Stimulated activated naive CD8-positive, alpha-beta T cell treated with anti-CD3 and anti-CD28 coated beads, Interleukin-15, Interleukin-2, amounts not matched to agents 100 U/mL and 50 U/mL, for 24 hours (primary cell): ENCODE data around the gene CHCHD1.
"Not testable (repeated sequence)": the region's sequence is repeated elsewhere in the genome, so short reads cannot be mapped to it uniquely, and the experiment has no call there.

ENCODE experiments used
- ATAC-seq: fragments of 150-1000 bp; cut with Tn5 transposase; one replicate; pipeline ENCODE4 v1.10.0; 2021
- DNase-seq: peaks from one replicate; pipeline ENCODE4 v3.0.0; 2021

Gene CHCHD1

GRCh38 chr10:73793456-73793855, 11.6 kb downstream of the CHCHD1 start:
- DNase-seq (no peak), ATAC-seq (no peak)

- DNase-seq, ATAC-seq: not testable (repeated sequence)
These were observed 13.6 kb downstream of the CHCHD1 start for GRCh38 chr10:73795491-73795890.

- not testable (repeated sequence) for ATAC-seq
These were observed 14.2 kb downstream of the CHCHD1 start for GRCh38 chr10:73796035-73796434.

GRCh38 chr10:73796766-73797165, 14.9 kb downstream of the CHCHD1 start:
- DNase-seq (no peak), ATAC-seq (no peak)

More at GRCh38 chr10:73796035-73796434, 14.2 kb downstream of the CHCHD1 start:
- DNase-seq: not testable (repeated sequence)

GRCh38 chr10:73797324-73798025, 15.6 kb downstream of the CHCHD1 start:
- ATAC-seq (no peak), DNase-seq (no peak)

GRCh38 chr10:73798087-73798486, 16.2 kb downstream of the CHCHD1 start:
- ATAC-seq (no peak), DNase-seq (no peak)

- peak; percentile 8 for ATAC-seq
- DNase-seq: no peak
These were observed 17.2 kb downstream of the CHCHD1 start for GRCh38 chr10:73798927-73799560.

- DNase-seq: no peak
- ATAC-seq: no peak
These were observed 18.2 kb downstream of the CHCHD1 start for GRCh38 chr10:73799899-73800559.

- DNase-seq (no peak), ATAC-seq (no peak)
These were observed 18.9 kb downstream of the CHCHD1 start for GRCh38 chr10:73800560-73801252.

- ATAC-seq (no peak), DNase-seq (no peak)
These were observed 19.4 kb downstream of the CHCHD1 start for GRCh38 chr10:73801253-73801590.

- no peak for ATAC-seq
These were observed 20.6 kb downstream of the CHCHD1 start for GRCh38 chr10:73802276-73802991.

GRCh38 chr10:73803680-73804286, 21.9 kb downstream of the CHCHD1 start:
- DNase-seq: no peak
- peak; percentile 28 for ATAC-seq

More at GRCh38 chr10:73802276-73802991, 20.6 kb downstream of the CHCHD1 start:
- DNase-seq: no peak

- DNase-seq: no peak
- ATAC-seq: no peak
These were observed 24.5 kb downstream of the CHCHD1 start for GRCh38 chr10:73806176-73806950.

- DNase-seq: no peak
- ATAC-seq: no peak
These were observed 25.6 kb downstream of the CHCHD1 start for GRCh38 chr10:73807471-73807870.

- no peak for ATAC-seq
- no peak for DNase-seq
These were observed 26.4 kb downstream of the CHCHD1 start for GRCh38 chr10:73808021-73808815.

GRCh38 chr10:73809061-73809818, 27.4 kb downstream of the CHCHD1 start:
- DNase-seq (no peak), ATAC-seq (no peak)

GRCh38 chr10:73810358-73810734, 28.5 kb downstream of the CHCHD1 start:
- ATAC-seq (no peak), DNase-seq (no peak)

- DNase-seq: peak; percentile 64
- ATAC-seq: peak; percentile 11
These were observed 29.1 kb downstream of the CHCHD1 start for GRCh38 chr10:73810735-73811465.

GRCh38 chr10:73812657-73813056, 30.8 kb downstream of the CHCHD1 start:
- DNase-seq (no peak), ATAC-seq (no peak)
